22Rv1 (cell line): ENCODE measurements around the gene IL36G.

ENCODE experiments used
- H3K27ac ChIP-seq: fragments of 450-650 bp; 2 replicates; pipeline ENCODE4 v1.5.1; 2017
- ZFX ChIP-seq: fragments of 450-650 bp; IDR thresholded peaks from 2 replicates; pipeline ENCODE4 v1.6.1; 2017; ENCODE audit warnings: antibody characterized with exemption, borderline replicate concordance
- TF ChIP-seq, protein P1 (sequence below): fragments of 450-650 bp; IDR thresholded peaks from 2 replicates; pipeline ENCODE4 v1.5.1; 2017; ENCODE audit warnings: mild to moderate bottlenecking

Gene IL36G

DNA sequence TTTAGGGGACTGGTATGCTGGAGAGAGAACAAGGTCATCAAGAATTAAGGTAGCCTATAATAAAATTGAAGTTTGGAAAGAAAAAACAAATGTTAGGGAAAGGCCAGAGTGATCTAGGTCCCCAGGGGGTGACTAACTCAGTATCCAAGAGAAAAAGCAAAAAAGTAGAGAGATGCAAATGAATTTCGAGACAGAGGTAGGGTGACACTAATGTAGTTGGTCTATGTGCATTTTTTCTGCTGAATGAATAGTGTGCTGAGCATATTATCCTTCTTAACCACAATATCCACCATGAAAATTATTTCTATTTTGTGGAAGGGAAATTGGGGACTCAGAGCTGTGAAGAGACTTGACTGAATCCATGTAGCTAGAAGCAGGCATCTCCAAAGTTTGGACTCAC, 37.2 kb downstream of the IL36G start:
- H3K27ac ChIP-seq, result no peak overlapping the region
- no peak for TF ChIP-seq ZFX
- TF ChIP-seq, protein P1, sequence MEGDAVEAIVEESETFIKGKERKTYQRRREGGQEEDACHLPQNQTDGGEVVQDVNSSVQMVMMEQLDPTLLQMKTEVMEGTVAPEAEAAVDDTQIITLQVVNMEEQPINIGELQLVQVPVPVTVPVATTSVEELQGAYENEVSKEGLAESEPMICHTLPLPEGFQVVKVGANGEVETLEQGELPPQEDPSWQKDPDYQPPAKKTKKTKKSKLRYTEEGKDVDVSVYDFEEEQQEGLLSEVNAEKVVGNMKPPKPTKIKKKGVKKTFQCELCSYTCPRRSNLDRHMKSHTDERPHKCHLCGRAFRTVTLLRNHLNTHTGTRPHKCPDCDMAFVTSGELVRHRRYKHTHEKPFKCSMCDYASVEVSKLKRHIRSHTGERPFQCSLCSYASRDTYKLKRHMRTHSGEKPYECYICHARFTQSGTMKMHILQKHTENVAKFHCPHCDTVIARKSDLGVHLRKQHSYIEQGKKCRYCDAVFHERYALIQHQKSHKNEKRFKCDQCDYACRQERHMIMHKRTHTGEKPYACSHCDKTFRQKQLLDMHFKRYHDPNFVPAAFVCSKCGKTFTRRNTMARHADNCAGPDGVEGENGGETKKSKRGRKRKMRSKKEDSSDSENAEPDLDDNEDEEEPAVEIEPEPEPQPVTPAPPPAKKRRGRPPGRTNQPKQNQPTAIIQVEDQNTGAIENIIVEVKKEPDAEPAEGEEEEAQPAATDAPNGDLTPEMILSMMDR, result no peak

DNA sequence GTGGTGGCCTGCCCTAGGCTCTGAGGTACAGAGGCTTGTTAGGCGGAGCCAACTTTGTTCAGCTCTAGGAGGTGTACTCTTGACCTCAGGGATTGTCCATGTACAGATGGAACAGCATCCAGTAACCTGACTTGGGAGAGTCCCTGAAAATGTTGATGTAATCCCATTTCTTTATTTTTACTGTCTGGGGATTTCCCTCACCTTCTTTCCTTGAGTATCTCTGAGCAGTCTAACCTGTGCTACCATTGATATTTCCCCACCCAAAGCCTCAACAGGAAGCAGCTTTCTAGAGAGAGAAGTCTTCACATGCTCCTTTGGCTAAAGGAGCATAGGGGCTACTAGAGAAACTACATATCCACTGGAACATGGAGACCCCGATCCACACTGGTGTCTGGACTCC, 37.8 kb downstream of the IL36G start:
- no peak for TF ChIP-seq ZFX
- TF ChIP-seq, protein P1, result no peak
- no peak overlapping the region for H3K27ac ChIP-seq

DNA sequence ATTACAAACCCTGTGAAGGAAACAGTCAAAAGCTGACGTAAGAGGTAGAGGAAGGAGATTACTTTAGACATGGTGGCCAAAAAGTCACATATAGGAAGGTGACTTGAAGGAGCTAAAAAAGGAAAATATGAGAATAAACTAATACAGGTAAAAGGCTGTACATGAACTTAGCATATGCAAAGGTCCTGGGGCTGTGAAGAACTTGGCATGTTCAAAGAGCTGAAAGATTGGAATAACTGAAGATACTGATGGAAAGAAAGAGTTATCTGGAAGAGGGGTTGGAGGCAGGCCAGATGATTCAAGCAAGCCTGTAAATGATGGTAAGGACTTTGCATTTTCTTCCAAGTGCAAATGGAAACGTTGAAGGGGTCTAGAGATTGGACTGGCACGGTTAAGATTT, 40.7 kb downstream of the IL36G start:
- no peak overlapping the region for H3K27ac ChIP-seq
- TF ChIP-seq ZFX, result no peak
- TF ChIP-seq, protein P1, result no peak

DNA sequence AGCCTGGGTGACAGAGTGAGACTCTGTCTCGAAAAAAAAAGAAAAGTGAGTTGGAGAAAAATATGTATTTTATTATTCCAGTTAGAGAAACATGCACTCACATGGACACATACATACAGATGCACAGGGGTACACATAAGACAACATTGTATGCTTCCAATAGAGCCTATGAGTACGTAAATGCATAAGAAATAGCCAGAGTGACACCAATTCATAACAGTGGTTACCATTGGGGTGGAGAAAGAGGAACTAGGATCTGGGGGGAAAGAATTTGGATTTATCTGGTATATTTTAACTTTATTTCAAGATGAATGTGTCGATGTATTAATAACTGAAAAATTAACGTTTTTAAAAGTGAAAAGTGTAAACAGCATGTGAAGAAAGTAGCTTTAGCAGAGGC, 43.5 kb downstream of the IL36G start:
- no peak for TF ChIP-seq ZFX
- TF ChIP-seq, protein P1, result no peak
- no peak overlapping the region for H3K27ac ChIP-seq

DNA sequence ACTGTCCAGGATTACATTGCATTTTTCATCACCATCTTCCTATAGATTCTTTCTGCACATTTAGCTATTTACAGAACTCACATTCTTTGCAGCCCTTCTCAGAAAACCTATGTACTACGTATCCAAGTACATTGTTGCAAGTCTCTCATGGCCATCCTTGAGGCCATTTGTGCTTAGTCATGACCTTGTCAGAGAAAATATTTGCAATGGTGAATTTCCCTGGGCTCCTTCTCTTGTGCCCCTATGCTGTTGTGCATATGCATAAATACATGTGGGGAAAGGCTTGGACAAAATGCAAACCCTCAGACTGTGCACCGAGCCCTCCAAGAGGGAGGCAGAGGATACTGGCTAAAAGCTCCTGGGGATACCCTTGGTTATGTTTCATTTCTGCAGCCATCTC, 47.0 kb downstream of the IL36G start:
- no peak for TF ChIP-seq ZFX
- H3K27ac ChIP-seq, result no peak overlapping the region

DNA sequence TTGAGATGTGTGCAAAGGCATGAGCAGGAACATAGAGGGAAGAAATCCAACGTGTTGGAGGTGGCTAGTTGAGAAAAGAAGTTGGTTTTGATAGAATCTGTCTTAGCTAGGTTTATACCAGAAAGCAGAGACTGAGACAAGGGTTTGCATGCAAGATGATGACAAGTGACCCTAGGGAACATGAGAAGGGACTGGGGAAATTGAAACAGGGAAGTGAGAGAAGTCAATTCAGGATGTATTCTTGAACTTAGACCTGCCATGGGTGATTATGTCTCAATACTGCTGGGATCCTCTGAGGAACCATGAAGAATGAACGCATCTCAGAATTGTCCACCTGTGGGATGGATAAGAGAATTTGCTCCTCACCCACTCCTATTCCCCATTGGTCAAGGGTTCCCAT, 47.9 kb downstream of the IL36G start:
- TF ChIP-seq ZFX, result no peak
- TF ChIP-seq, protein P1, result no peak
- no peak overlapping the region for H3K27ac ChIP-seq

DNA sequence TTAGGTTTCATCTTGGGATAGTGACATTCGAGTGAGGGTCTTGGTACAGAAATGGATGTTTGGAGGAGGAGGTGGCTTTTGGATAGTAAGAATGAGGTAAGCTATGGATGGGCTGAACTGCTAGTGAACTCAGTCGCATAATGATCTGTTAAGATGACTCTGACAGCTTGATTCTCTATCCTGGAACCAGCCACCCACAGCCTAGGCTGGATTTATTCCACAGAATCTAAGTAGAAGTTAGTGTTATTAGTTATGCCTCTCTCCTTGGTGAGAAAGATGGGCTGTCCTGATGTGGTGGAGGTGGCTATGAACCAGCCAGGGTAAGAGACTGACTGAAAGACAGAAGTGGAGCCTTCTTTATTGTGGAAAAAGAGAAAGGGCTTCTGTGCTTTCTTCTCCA, 49.9 kb downstream of the IL36G start:
- TF ChIP-seq, protein P1, result no peak
- TF ChIP-seq ZFX, result no peak
- no peak overlapping the region for H3K27ac ChIP-seq

DNA sequence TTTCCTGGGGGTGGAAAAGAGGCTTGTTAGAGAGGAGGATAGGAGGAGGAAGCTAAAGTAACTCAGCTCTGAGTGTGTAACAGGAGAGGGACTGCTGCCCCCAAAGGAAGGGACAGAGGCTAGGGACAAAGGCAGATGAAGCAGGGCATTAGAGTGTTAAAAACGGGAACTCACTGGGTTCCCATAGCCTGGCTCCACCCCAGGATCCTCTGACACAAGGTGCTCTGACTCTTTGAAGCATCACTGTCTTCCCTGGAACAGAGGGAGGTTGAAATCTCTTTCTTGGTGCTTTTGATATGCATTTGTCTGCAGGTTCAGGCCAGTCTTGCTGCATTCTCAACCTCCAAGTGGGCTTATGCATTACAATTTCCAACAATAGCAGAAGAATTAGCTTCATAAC, 50.3 kb downstream of the IL36G start:
- no peak overlapping the region for H3K27ac ChIP-seq
- TF ChIP-seq, protein P1, result no peak
- no peak for TF ChIP-seq ZFX
